PC-3 (cell line): ENCODE measurements around the gene RBM33. TPM values are rescaled to one million over a fixed set of nuclear protein-coding genes. Genes with fewer than 3 reads are reported as not detected.

ENCODE experiments used
- ATAC-seq: fragments of 200-7000 bp; cut with Tn5 transposase; 2 replicates; pipeline ENCODE4 v1.9.1; 2020; ENCODE audit warnings: mild to moderate bottlenecking, moderate library complexity
- BruUV-seq: library from RNA; stranded (reverse); fragments of 400-500 nt; replicated peaks from 2 replicates; lab custom pipeline; 2021; lab: Mats Ljungman, UMichigan
- CTCF ChIA-PET: fragments of 300-600 bp; sonication (Branson Sonifier 250); formaldehyde crosslinking; loops from one replicate; lab custom pipeline; 2022; ENCODE audit warnings: antibody characterized with exemption; lab: Charles Lee
- POLR2A ChIA-PET: fragments of 300-600 bp; sonication (Branson Sonifier 250); formaldehyde crosslinking; loops from one replicate; lab custom pipeline; 2022; ENCODE audit warnings: antibody characterized with exemption; ENCODE audit not compliant: unreplicated experiment; lab: Charles Lee
- DNase-seq: peaks from one replicate; pipeline ENCODE4 v3.0.0-alpha.2; 2015
- H2AFZ ChIP-seq: fragments of 300-600 bp; sonication (generic); 2 replicates; pipeline ENCODE4 v1.6.0; 2016; ENCODE audit warnings: antibody characterized with exemption, low read length
- H3F3A ChIP-seq: fragments of 300-600 bp; sonication (generic); one replicate; pipeline ENCODE4 v1.6.0; 2017; ENCODE audit warnings: antibody characterized with exemption, low read length, control low read depth, mild to moderate bottlenecking; ENCODE audit not compliant: unreplicated experiment
- H3K27ac ChIP-seq: fragments of 300-600 bp; sonication (generic); 2 replicates; pipeline ENCODE4 v1.5.1; 2016; ENCODE audit warnings: mild to moderate bottlenecking, low read length
- H3K27me3 ChIP-seq: fragments of 300-600 bp; sonication (generic); 2 replicates; pipeline ENCODE4 v1.6.1; 2016; ENCODE audit warnings: low read length, mixed read lengths
- H3K36me3 ChIP-seq: fragments of 300-600 bp; sonication (generic); 2 replicates; pipeline ENCODE4 v1.6.1; 2016; ENCODE audit warnings: low read depth, mixed run types, low read length, mixed read lengths
- H3K4me1 ChIP-seq: fragments of 300-600 bp; sonication (generic); 2 replicates; pipeline ENCODE4 v1.5.1; 2016; ENCODE audit warnings: low read length; ENCODE audit not compliant: insufficient read depth
- H3K4me2 ChIP-seq: fragments of 300-600 bp; sonication (generic); 2 replicates; pipeline ENCODE4 v1.6.0; 2016; ENCODE audit warnings: low read length
- H3K4me3 ChIP-seq: fragments of 300-600 bp; sonication (generic); 2 replicates; pipeline ENCODE4 v1.5.1; 2016; ENCODE audit warnings: mild to moderate bottlenecking, low read length, mixed read lengths
- H3K79me2 ChIP-seq: fragments of 300-600 bp; sonication (generic); 2 replicates; pipeline ENCODE4 v1.6.1; 2017; ENCODE audit warnings: low read length, mixed read lengths
- H3K9ac ChIP-seq: fragments of 300-600 bp; sonication (generic); 2 replicates; pipeline ENCODE4 v1.6.0; 2016; ENCODE audit warnings: mild to moderate bottlenecking, low read length
- H3K9me2 ChIP-seq: fragments of 300-600 bp; sonication (generic); replicated peaks from 2 replicates; pipeline ENCODE4 v1.6.1; 2016; ENCODE audit warnings: mixed run types, low read length, mixed read lengths
- H3K9me3 ChIP-seq: fragments of 300-600 bp; sonication (generic); 2 replicates; pipeline ENCODE4 v1.6.1; 2016; ENCODE audit warnings: low read length, mixed read lengths
- H4K20me1 ChIP-seq: fragments of 300-600 bp; sonication (generic); 2 replicates; pipeline ENCODE4 v1.6.1; 2016; ENCODE audit warnings: low read length, mixed read lengths
- CTCF ChIP-seq: fragments of 300-600 bp; sonication (generic); conservative IDR thresholded peaks from 2 replicates; pipeline ENCODE4 v1.5.1; 2017; ENCODE audit warnings: antibody characterized with exemption, low read depth, mild to moderate bottlenecking, low read length
- EZH2 ChIP-seq: fragments of 300-600 bp; sonication (generic); IDR thresholded peaks from one replicate; pipeline ENCODE4 v1.6.1; 2017; ENCODE audit warnings: antibody characterized with exemption, mild to moderate bottlenecking, low read length; ENCODE audit not compliant: unreplicated experiment
- EZH2phosphoT487 ChIP-seq: fragments of 300-600 bp; sonication (generic); IDR thresholded peaks from 2 replicates; pipeline ENCODE4 v1.6.1; 2018; ENCODE audit warnings: mild to moderate bottlenecking, antibody characterized with exemption, low read length, borderline replicate concordance
- intact Hi-C: fragments of 100-400 bp; cut with micrococcal nuclease; formaldehyde crosslinking; loops from 2 replicates; pipeline ENCODE4 v1.9.0; 2023
- total RNA-seq: library from RNA; depleted of rRNA; stranded (reverse); fragments of >200 nt; gene quantifications from 2 replicates; pipeline ENCODE4 v1.2.3, GENCODE V29; 2014

Gene RBM33
- total RNA-seq, 1 experiment from 2014 or later: 25.3 TPM

- no peak overlapping the region for H3K4me2 ChIP-seq
- no TSS peak for BruUV-seq
- no peak for ATAC-seq
- H2AFZ ChIP-seq: no peak overlapping the region
- H3F3A ChIP-seq: no peaks in the 10 kb centered on the region
- ChIA-PET CTCF (no interaction called here), POLR2A (no interaction called here)
- no peak overlapping the region for H3K4me3 ChIP-seq
- H3K27me3 ChIP-seq: no peaks in the 10 kb centered on the region
- peaks cover 15% of the 10 kb centered on the region for H3K4me1 ChIP-seq
- H4K20me1 ChIP-seq: peaks cover 38% of the 10 kb centered on the region
- H3K79me2 ChIP-seq: peaks cover 93% of the 10 kb centered on the region
- peaks cover 9% of the 10 kb centered on the region; the same call in 1 of the 2 replicates for H3K36me3 ChIP-seq
- H3K9me3 ChIP-seq: no peaks in the 10 kb centered on the region
- intact Hi-C loops: no loop called here
- no peak for DNase-seq
- no peak for TF ChIP-seq EZH2phosphoT487
- TF ChIP-seq EZH2: no peak
- TF ChIP-seq CTCF: no peak
- no peak overlapping the region for H3K27ac ChIP-seq
- no peaks in the 10 kb centered on the region for H3K9me2 ChIP-seq
- H3K9ac ChIP-seq: no peak overlapping the region
These were observed 108.4 kb downstream of the RBM33 start for GRCh38 chr7:155752756-155753445.

GRCh38 chr7:155753446-155753965 lies 109.0 kb downstream of the RBM33 start:
- peaks cover 15% of the 10 kb centered on the region for H3K4me1 ChIP-seq
- CTCF ChIA-PET: no interaction called here
- no peaks in the 10 kb centered on the region for H3F3A ChIP-seq
- H3K9ac ChIP-seq: no peak overlapping the region
- intact Hi-C loops: no loop called here
- no peak overlapping the region for H3K27ac ChIP-seq
- no peak overlapping the region for H3K4me3 ChIP-seq
- POLR2A ChIA-PET: no interaction called here
- peaks cover 89% of the 10 kb centered on the region for H3K79me2 ChIP-seq
- no peaks in the 10 kb centered on the region for H3K9me3 ChIP-seq
- no peaks in the 10 kb centered on the region for H3K9me2 ChIP-seq
- H3K36me3 ChIP-seq: peaks cover 5% of the 10 kb centered on the region; the same call in 1 of the 2 replicates
- H2AFZ ChIP-seq: no peak overlapping the region
- no TSS peak for BruUV-seq
- H3K27me3 ChIP-seq: no peaks in the 10 kb centered on the region
- no peak overlapping the region for H3K4me2 ChIP-seq
- DNase-seq: no peak
- peaks cover 33% of the 10 kb centered on the region for H4K20me1 ChIP-seq
- no peak for ATAC-seq
- TF ChIP-seq EZH2: no peak
- TF ChIP-seq CTCF: no peak
- TF ChIP-seq EZH2phosphoT487: no peak

DNA sequence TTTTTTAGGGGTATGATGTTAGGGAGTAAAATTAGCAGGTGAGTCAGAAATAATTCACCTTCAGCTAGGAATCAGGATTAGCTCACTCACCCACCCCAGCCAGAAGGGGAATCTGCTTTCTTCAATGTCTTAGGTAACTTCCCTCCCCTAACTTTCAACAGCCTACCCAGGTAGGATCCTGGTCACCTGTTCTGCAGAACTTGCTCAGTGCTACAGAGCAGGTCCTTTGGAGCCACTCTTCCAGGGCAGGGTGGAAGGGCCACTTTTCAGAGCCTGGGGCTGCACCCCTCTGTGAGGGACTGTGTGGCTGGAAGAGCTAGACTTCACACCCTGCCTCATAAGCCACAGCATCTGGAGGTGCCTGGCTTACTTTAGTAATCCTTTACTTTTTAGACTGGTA lies 109.7 kb downstream of the RBM33 start:
- Histone ChIP-seq H2AFZ (no peak overlapping the region), H3K9me3 (no peaks in the 10 kb centered on the region), H3K9me2 (no peaks in the 10 kb centered on the region), H3K9ac (no peak overlapping the region), H3K36me3 (peaks cover 5% of the 10 kb centered on the region; the same call in 1 of the 2 replicates), H3K4me2 (no peak overlapping the region), H3K27me3 (no peaks in the 10 kb centered on the region), H3K4me3 (no peak overlapping the region), H3K27ac (no peak overlapping the region), H3K79me2 (peaks cover 85% of the 10 kb centered on the region), H4K20me1 (peaks cover 26% of the 10 kb centered on the region), H3K4me1 (peaks cover 15% of the 10 kb centered on the region), H3F3A (no peaks in the 10 kb centered on the region)
- no peak for ATAC-seq
- DNase-seq: no peak
- CTCF ChIA-PET: no interaction called here
- no TSS peak for BruUV-seq
- POLR2A ChIA-PET: no interaction called here
- TF ChIP-seq EZH2phosphoT487 (no peak), EZH2 (no peak), CTCF (no peak)
- intact Hi-C loops: no loop called here
